ENCODE results near the gene BNIP2. TPM values are rescaled to one million over a fixed set of nuclear protein-coding genes. Genes with fewer than 3 reads are reported as not detected.

BNIP2 gene
- total RNA-seq, 1 experiment from 2014 or later = 96.3 TPM

GRCh38 chr15:59725151-59725486 lies 36.0 kb upstream of the BNIP2 start:
- DNase-seq = no peak
- intact Hi-C loops (cut with micrococcal nuclease; ENCODE audit: unreplicated experiment) = loop anchor here (1.0 to 2.0 kb wide), 3 partner anchors 34 to 601 kb away; no protein-coding TSS in a partner anchor
- CTCF ChIA-PET = interaction anchor here (0.6 to 2.0 kb wide), 11 partner anchors 17 to 644 kb away, joined by 3 to 20 read pairs (median 5); no protein-coding TSS in a partner anchor
- H3K36me3 Mint-ChIP-seq (ENCODE audit: insufficient read depth, unreplicated experiment) = no peaks in the 10 kb centered on the region
- TF ChIP-seq, protein P1, sequence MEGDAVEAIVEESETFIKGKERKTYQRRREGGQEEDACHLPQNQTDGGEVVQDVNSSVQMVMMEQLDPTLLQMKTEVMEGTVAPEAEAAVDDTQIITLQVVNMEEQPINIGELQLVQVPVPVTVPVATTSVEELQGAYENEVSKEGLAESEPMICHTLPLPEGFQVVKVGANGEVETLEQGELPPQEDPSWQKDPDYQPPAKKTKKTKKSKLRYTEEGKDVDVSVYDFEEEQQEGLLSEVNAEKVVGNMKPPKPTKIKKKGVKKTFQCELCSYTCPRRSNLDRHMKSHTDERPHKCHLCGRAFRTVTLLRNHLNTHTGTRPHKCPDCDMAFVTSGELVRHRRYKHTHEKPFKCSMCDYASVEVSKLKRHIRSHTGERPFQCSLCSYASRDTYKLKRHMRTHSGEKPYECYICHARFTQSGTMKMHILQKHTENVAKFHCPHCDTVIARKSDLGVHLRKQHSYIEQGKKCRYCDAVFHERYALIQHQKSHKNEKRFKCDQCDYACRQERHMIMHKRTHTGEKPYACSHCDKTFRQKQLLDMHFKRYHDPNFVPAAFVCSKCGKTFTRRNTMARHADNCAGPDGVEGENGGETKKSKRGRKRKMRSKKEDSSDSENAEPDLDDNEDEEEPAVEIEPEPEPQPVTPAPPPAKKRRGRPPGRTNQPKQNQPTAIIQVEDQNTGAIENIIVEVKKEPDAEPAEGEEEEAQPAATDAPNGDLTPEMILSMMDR (IDR thresholded peaks at IDR 0.05; ENCODE audit: unreplicated experiment) = peak; percentile 1
- BruUV-seq (replicated peaks) = no TSS peak
- H3K9me3 Mint-ChIP-seq (ENCODE audit: low read depth, unreplicated experiment) = no peaks in the 10 kb centered on the region
- no peaks in the 10 kb centered on the region for H3K4me1 Mint-ChIP-seq (ENCODE audit: low read depth, unreplicated experiment)
- peaks cover 34% of the 10 kb centered on the region for H3K27me3 Mint-ChIP-seq (ENCODE audit: unreplicated experiment)
- H3K4me3 Mint-ChIP-seq (ENCODE audit: low read depth, unreplicated experiment) = no peak overlapping the region
- no peak overlapping the region for H3K27ac Mint-ChIP-seq (ENCODE audit: unreplicated experiment)

GRCh38 chr15:59723687-59724346 lies 34.7 kb upstream of the BNIP2 start:
- BruUV-seq (replicated peaks) = no TSS peak
- no peaks in the 10 kb centered on the region for H3K4me1 Mint-ChIP-seq (ENCODE audit: low read depth, unreplicated experiment)
- H3K27me3 Mint-ChIP-seq (ENCODE audit: unreplicated experiment) = peaks cover 21% of the 10 kb centered on the region
- TF ChIP-seq, protein P1 (IDR thresholded peaks at IDR 0.05; ENCODE audit: unreplicated experiment) = no peak
- CTCF ChIA-PET = interaction anchor here (1.0 to 2.0 kb wide), 6 partner anchors 28 to 797 kb away, joined by 3 to 9 read pairs (median 6); no protein-coding TSS in a partner anchor
- no peaks in the 10 kb centered on the region for H3K9me3 Mint-ChIP-seq (ENCODE audit: low read depth, unreplicated experiment)
- intact Hi-C loops (cut with micrococcal nuclease; ENCODE audit: unreplicated experiment) = loop anchor here (2.0 kb wide), 1 partner anchor 457 kb away; no protein-coding TSS in a partner anchor
- no peak overlapping the region for H3K27ac Mint-ChIP-seq (ENCODE audit: unreplicated experiment)
- no peak overlapping the region for H3K4me3 Mint-ChIP-seq (ENCODE audit: low read depth, unreplicated experiment)
- DNase-seq = no peak
- no peaks in the 10 kb centered on the region for H3K36me3 Mint-ChIP-seq (ENCODE audit: insufficient read depth, unreplicated experiment)

DNA sequence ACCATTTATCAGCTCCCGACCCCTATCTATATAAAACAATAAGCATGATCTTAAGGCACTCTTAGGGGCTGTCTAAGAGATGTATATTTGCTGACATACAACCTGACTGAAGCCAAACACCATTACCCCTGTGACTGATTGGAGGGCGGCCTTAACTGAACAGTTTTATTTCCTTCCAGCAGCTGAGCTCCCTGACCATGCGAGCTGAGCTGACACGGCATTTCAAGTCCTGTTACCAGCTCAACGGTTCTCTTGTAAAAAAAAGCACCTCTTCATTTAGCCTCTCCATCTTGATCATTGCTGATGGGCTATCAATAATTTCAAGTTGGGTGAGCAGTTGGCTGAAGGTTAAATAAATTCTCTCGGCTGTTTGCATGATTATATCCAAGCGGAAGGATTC lies 33.4 kb upstream of the BNIP2 start:
- H3K9me3 Mint-ChIP-seq (ENCODE audit: low read depth, unreplicated experiment) = no peaks in the 10 kb centered on the region
- no peak overlapping the region for H3K4me3 Mint-ChIP-seq (ENCODE audit: low read depth, unreplicated experiment)
- H3K27me3 Mint-ChIP-seq (ENCODE audit: unreplicated experiment) = peaks cover 10% of the 10 kb centered on the region
- no peak for DNase-seq
- no TSS peak for BruUV-seq (replicated peaks)
- CTCF ChIA-PET = no interaction called here
- TF ChIP-seq, protein P1 (IDR thresholded peaks at IDR 0.05; ENCODE audit: unreplicated experiment) = no peak
- H3K4me1 Mint-ChIP-seq (ENCODE audit: low read depth, unreplicated experiment) = no peaks in the 10 kb centered on the region
- intact Hi-C loops (cut with micrococcal nuclease; ENCODE audit: unreplicated experiment) = no loop called here
- no peak overlapping the region for H3K27ac Mint-ChIP-seq (ENCODE audit: unreplicated experiment)
- no peaks in the 10 kb centered on the region for H3K36me3 Mint-ChIP-seq (ENCODE audit: insufficient read depth, unreplicated experiment)

DNA sequence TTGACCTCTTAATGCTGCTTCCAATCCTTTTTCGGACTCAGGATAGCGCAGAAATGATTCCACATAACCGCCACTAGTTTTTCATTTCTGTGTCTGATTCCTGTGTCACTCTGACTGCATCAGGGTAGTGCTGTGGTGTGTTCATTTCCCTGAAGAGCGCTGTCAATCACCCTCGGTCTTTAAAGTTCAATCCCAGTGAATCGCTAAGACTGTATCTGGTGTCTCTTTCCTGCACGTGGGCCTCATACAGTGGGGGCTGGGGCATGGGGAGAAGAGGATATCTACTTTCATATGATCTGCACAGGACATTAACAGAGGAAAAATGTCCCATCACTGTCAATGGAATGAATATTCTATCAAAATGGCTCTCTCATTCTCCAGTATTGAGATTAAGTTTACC lies 32.9 kb upstream of the BNIP2 start:
- TF ChIP-seq, protein P1 (IDR thresholded peaks at IDR 0.05; ENCODE audit: unreplicated experiment) = no peak
- no peak for DNase-seq
- Mint-ChIP-seq H3K4me3 (ENCODE audit: low read depth, unreplicated experiment) (no peak overlapping the region), H3K27ac (ENCODE audit: unreplicated experiment) (no peak overlapping the region), H3K9me3 (ENCODE audit: low read depth, unreplicated experiment) (no peaks in the 10 kb centered on the region), H3K36me3 (ENCODE audit: insufficient read depth, unreplicated experiment) (no peaks in the 10 kb centered on the region), H3K4me1 (ENCODE audit: low read depth, unreplicated experiment) (no peaks in the 10 kb centered on the region), H3K27me3 (ENCODE audit: unreplicated experiment) (peaks cover 5% of the 10 kb centered on the region)
- no TSS peak for BruUV-seq (replicated peaks)
- intact Hi-C loops (cut with micrococcal nuclease; ENCODE audit: unreplicated experiment) = no loop called here
- CTCF ChIA-PET = no interaction called here
